HUES64 (cell line): ENCODE measurements around the gene PSMD5. TPM values are rescaled to one million over a fixed set of nuclear protein-coding genes. Genes with fewer than 3 reads are reported as not detected.
A peak's percentile ranks its signal among the peaks of the same experiment; 100 is the strongest.

Experiments
- H3K27ac ChIP-seq: 2 replicates; pipeline ENCODE4 v1.7.0; 2013; ENCODE audit warnings: low read depth, low read length, inconsistent platforms
- H3K27me3 ChIP-seq: 2 replicates; pipeline ENCODE4 v1.6.1; 2013; ENCODE audit warnings: mild to moderate bottlenecking, low read length; ENCODE audit not compliant: insufficient read depth
- H3K36me3 ChIP-seq: 2 replicates; pipeline ENCODE4 v1.6.1; 2013; ENCODE audit warnings: mild to moderate bottlenecking, low read length; ENCODE audit not compliant: insufficient read depth
- H3K4me1 ChIP-seq: 2 replicates; pipeline ENCODE4 v1.6.1; 2013; ENCODE audit warnings: mild to moderate bottlenecking, low read length, moderate library complexity; ENCODE audit not compliant: insufficient read depth
- H3K4me3 ChIP-seq: 2 replicates; pipeline ENCODE4 v1.5.1; 2013; ENCODE audit warnings: mild to moderate bottlenecking, low read length, moderate library complexity
- H3K9ac ChIP-seq: 2 replicates; pipeline ENCODE4 v1.6.1; 2013; ENCODE audit warnings: mild to moderate bottlenecking, low read depth, low read length
- H3K9me3 ChIP-seq: 2 replicates; pipeline ENCODE4 v1.6.1; 2013; ENCODE audit warnings: low read depth, low read length; ENCODE audit not compliant: insufficient read depth
- WGBS: fragments of 150-250, 120-280 bp; methylation state at CpG from one replicate; pipeline ENCODE4 v1.1.7; 2013; ENCODE audit warnings: missing lambda C conversion rate; 5-methylcytosine and 5-hydroxymethylcytosine counted together
- polyA plus RNA-seq, 2 experiments: library from polyadenylated mRNA; stranded (reverse); fragments of 50-300 nt; gene quantifications; one replicate each; pipeline ENCODE4 v1.2.3, GENCODE V29; 2013

PSMD5 gene
- 33.4 TPM for polyA plus RNA-seq (2013, experiment 1 of 2)
- polyA plus RNA-seq (2013, experiment 2 of 2), result 29.9 TPM

DNA sequence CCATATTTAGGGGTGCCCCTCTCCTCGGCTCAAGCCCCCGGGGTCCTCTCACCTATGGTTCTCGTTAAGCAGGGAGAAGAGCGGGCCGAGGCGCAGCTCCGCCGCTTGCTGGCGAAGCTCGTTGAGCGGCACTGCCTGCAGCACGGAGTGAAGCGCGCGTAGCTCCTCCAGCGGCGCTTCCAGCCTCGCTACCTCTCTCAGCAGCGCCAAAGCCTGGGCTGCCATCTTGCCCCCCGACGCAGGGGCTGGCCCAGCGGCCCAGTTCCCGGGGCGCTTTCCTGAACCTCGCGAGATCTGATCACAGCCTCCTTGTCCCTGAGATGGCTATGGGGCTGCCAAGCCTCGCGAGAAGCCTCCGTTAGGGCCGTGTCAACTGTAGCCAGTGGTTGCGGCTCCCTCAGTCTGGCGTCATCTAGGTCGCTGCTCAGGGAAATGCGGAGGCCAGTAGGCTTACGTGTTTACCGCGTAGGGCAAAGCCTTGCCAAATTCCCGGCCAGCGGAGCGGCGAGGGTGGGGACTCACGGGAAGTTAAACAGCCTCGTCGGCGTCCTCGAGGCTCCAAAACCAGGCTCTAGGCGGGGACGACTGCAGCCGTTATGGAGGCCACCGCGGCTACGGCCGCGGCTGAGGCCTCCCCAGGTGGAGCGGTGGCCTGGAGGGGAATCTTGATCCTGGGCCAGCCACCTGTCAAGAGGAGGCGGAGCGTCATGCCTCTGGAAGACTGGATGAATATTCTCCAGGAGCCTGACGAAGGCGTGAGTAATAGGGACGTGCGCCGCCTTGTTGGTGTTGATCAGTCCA is at the start of gene PSMD5:
TSS of gene PSMD5 (minus strand) at position 238 of the 801 bp plus-strand sequence. CDS start at position 225, 13 bp downstream.
- H3K27me3 ChIP-seq, result no peaks in the 10 kb centered on the region
- H3K4me1 ChIP-seq, result peaks cover 16% of the 10 kb centered on the region
- peak within 1 kb of the TSS; percentile 85 for H3K4me3 ChIP-seq
- WGBS, result 1% methylated on average over 62 of the region's 62 CpGs
- peak within 1 kb of the TSS; percentile 98 for H3K9ac ChIP-seq
- H3K9me3 ChIP-seq, result no peaks in the 10 kb centered on the region
- peaks cover 16% of the 10 kb centered on the region for H3K36me3 ChIP-seq
- H3K27ac ChIP-seq, result peak within 1 kb of the TSS; percentile 96

DNA sequence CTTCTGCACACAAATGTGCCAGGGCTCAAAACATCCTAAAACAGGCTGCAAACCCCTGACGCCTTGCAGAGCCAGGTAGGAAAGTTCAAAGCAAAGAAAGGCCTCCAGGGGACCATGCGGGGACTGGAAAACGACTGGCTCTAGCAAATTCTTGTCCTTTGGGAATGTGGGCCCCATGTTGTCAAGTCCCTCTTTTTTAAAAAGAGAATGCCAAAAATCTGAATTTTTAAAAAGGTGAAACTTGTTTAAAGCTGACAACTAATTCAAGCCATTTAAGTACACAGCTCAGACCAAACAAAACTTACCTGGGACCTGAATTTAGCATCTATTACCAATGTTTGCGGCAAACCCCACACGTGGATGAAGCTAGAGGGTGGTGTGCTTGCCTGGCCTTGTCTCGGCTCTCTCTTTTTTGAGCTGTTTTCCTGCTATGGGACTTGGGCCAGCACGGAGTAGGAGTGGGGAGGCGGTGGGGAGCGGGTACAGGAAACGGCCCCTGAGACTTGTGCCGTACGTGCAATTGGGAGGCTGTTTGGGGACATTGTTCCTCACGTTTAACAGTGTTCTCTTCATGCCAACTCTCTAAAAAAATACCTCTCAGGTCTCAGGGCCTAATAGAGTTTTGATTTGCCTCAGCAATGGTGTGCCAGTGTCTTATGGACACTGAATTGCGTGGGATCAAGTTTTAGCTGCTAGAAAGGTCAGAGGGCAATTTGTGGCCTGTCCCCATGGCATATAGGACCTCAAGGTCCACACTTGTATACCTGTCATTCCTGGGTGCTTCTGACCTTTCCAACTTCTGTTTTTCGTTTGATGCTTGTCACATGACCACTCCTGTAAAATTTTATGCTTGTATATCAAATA is 49.4 kb upstream of the PSMD5 start:
- Histone ChIP-seq H3K4me1 (no peaks in the 10 kb centered on the region; the same call in 1 of the 2 replicates), H3K9me3 (no peaks in the 10 kb centered on the region), H3K27ac (no peak overlapping the region), H3K4me3 (no peak overlapping the region), H3K9ac (no peak overlapping the region), H3K36me3 (no peaks in the 10 kb centered on the region), H3K27me3 (peaks cover 23% of the 10 kb centered on the region)
- WGBS, result 86% methylated on average over 15 of the region's 15 CpGs

DNA sequence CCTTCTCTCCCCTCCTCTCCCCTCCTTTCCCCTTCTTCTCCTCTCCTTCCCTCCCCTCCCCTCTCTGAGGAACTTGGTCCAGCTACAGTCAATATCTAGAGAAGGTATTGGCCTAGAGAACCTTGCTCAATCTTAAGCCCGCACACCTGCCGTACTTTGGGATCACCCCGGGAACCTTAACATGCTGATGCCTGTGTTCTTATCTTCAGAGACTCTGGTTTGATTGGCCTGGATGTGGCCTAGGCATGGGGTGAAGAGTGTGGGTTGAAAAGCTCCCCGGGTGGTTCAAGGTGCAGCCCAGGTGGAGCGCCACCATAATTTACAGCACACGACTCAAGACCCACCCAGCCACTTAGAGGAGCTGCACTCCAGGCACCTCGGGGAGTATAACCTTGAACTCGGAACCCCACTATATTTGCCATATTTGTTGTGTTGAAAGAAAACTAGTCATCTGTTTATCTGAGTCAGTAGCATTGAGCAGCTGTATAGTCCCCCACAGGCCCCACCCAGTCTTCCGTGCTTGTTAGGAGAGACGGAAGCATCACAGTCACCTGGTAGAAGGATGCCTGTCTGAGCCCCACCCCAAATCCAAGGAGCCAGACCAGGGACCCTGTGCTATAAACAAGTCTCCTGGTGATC is 48.6 kb upstream of the PSMD5 start:
- Histone ChIP-seq H3K4me1 (no peaks in the 10 kb centered on the region; the same call in 1 of the 2 replicates), H3K27me3 (peaks cover 23% of the 10 kb centered on the region), H3K9ac (no peak overlapping the region), H3K4me3 (no peak overlapping the region), H3K36me3 (no peaks in the 10 kb centered on the region), H3K27ac (no peak overlapping the region), H3K9me3 (no peaks in the 10 kb centered on the region)
- WGBS, result 93% methylated on average over 9 of the region's 10 CpGs

DNA sequence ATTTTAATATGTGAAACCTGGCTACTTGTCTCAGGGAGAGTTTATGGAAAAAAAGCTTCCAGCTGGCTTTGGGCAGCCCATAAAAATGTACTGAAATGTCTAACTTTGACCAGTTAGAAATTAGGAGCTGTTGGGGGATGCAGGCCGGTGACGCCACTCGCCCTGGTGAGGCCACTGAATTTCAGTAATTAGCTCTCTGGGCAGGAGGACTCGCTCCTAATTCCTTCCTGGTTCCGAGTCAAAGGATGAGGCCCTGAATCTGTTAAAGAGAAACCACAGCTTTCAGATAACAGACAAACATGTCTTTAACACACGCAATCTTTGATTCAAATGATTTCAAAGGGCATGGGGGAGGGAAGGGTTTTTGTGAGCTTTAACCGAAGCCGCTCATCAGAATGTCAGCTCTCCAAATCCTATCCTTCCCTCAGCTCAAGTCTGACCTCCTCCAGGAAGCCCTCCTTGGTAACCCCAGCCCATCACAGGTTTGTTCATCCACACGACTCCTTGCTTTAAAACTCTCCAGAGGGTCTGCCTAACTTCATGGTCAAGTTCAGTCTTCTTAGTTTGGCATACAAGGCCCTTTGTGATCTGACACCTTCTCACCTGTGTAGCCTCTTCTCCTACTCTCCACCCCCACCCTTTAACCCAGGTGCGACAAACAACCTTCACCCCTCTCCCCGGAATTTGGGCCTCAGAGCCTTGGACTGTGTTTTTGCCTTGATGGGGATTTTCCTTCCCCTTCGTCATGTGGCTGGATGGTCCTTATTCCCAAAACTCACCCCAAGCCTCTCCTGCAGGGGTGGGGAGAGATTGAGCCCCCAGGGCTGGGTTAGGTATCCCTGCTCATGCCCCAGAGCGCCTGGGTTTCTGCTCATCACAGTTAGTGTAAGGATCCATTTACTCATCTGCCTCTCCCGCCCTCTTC is 47.9 kb upstream of the PSMD5 start:
- Histone ChIP-seq H3K4me1 (no peaks in the 10 kb centered on the region; the same call in 1 of the 2 replicates), H3K9ac (no peak overlapping the region), H3K36me3 (no peaks in the 10 kb centered on the region), H3K27me3 (peaks cover 23% of the 10 kb centered on the region), H3K27ac (no peak overlapping the region), H3K9me3 (no peaks in the 10 kb centered on the region), H3K4me3 (no peak overlapping the region)
- 78% methylated on average over 13 of the region's 14 CpGs for WGBS

DNA sequence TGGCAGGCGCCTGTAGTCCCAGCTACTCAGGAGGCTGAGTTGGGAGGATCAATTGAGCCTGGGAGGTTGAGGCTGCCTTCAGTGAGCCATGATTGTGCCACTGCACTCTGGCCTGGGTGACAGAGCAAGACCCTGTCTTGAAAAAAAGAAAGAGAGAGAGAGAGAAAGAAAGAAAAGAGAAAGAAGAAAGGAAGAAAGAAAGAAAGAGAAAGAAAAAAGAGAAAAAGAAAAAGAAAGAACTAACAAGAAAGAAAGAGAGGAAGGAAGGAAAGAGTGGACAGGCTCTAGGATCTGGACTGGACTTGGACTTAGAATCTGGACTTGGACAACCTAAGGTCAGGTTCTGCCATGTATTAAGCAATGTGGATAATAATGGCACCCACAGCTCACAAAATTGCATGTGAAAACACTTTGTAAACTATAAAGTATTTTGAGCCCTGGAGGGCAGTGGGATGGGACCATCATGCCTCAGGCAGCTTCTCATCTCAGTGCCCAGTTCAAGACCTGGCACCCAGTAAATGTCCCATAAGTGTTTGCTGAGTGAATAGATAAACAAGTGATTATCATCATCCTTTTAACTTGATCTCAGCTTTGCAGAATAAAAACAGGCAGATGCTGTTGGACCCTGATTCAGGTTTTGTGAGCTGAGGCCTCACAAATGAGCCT is 47.0 kb upstream of the PSMD5 start:
- Histone ChIP-seq H3K9me3 (no peaks in the 10 kb centered on the region), H3K36me3 (no peaks in the 10 kb centered on the region), H3K4me1 (no peaks in the 10 kb centered on the region; the same call in 1 of the 2 replicates), H3K27ac (no peak overlapping the region), H3K27me3 (peaks cover 15% of the 10 kb centered on the region), H3K4me3 (no peak overlapping the region), H3K9ac (no peak overlapping the region)
- WGBS, result 93% methylated on average over 1 of the region's 1 CpG

DNA sequence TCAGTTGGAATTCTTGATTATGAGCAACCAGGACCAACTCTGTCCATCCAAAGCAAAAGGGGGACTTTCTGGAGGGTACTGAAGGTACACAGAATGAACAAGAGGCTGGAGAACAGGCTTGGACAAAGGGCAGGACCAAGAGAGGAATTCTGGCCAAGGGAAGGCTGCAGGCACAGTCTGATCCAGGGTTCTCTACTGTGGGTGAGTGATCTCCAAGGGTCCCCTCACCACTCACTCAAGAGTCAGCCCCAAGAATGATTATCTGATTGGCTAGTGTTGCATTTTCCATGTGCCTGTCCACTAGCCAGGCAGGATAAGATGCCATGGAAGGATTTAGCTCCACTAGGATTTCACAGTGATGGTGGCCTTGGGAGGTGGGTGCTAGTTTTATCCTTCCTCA is 45.9 kb upstream of the PSMD5 start:
- no peak overlapping the region for H3K4me3 ChIP-seq
- H3K36me3 ChIP-seq, result no peaks in the 10 kb centered on the region
- H3K4me1 ChIP-seq, result no peaks in the 10 kb centered on the region; the same call in 1 of the 2 replicates
- no peaks in the 10 kb centered on the region for H3K9me3 ChIP-seq
- no peak overlapping the region for H3K9ac ChIP-seq
- H3K27me3 ChIP-seq, result peaks cover 5% of the 10 kb centered on the region
- H3K27ac ChIP-seq, result no peak overlapping the region

DNA sequence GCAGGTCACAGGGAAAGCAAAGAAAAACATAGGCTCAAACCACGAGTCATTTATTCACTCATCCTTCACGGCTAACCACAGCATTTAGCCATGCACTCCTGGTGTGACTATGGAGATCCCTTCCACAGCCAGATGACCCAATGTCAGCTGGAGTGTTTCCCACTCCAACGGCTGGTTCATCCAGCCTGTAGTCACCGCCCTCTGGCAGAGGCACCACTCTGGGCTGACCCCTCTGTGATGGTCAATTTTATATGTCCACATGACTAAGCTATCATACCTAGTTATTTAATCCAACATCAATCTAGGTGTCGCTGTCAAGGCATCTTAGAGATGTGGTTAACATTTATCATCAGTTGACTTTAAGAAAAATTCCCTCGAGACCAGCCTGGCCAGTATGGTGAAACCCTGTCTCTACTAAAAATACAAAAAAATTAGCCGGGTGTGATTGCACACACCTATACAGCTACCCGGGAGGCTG is 43.8 kb upstream of the PSMD5 start:
- H3K9me3 ChIP-seq, result no peaks in the 10 kb centered on the region
- H3K4me3 ChIP-seq, result no peak overlapping the region
- no peaks in the 10 kb centered on the region; the same call in 1 of the 2 replicates for H3K27me3 ChIP-seq
- no peak overlapping the region for H3K9ac ChIP-seq
- H3K27ac ChIP-seq, result no peak overlapping the region
- H3K36me3 ChIP-seq, result no peaks in the 10 kb centered on the region
- 90% methylated on average over 8 of the region's 8 CpGs for WGBS
- no peaks in the 10 kb centered on the region; the same call in 1 of the 2 replicates for H3K4me1 ChIP-seq

DNA sequence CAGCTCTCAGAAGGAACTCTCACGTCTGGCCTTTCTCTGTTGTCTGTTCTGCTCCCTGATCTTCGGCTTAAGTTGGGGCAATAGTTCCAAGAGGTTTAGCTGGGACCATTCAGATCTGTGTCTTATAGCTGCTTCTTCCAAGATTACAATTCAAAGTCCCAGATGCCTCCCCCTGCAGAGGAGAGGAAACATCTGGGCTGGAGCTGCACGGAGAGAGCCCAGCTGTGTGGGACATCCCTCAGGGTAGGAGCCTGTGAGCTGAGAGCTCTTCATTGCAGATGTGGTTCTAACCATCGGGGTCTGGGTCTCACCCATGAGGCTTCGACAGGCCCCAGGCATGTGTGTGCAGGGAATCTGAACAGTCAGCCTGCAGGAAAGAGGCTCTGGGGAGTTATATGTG is 43.2 kb upstream of the PSMD5 start:
- Histone ChIP-seq H3K4me1 (no peaks in the 10 kb centered on the region; the same call in 1 of the 2 replicates), H3K9me3 (no peaks in the 10 kb centered on the region), H3K9ac (no peak overlapping the region), H3K27ac (no peak overlapping the region), H3K4me3 (no peak overlapping the region), H3K36me3 (no peaks in the 10 kb centered on the region), H3K27me3 (no peaks in the 10 kb centered on the region; the same call in 1 of the 2 replicates)
- 80% methylated on average over 5 of the region's 5 CpGs for WGBS

DNA sequence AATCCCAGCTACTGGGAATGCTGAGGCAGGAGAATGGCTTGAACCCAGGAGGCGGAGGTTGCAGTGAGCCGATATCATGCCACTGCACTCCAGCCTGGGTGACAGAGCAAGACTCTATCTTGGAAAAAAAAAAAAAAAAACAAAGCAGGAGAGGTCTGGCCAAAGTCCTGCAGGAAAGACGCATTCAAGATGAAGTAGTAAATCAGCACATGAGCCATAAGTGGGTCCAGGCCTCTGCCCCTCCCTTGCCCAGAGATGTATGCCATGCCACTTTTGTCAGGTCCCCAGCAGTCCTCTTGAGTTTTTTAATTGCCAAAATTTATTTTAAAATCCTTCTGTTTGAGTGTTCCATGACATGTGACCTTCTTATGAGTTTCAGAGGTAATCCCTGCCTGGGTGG is 42.7 kb upstream of the PSMD5 start:
- WGBS, result 65% methylated on average over 3 of the region's 3 CpGs
- Histone ChIP-seq H3K9ac (no peak overlapping the region), H3K27me3 (no peaks in the 10 kb centered on the region; the same call in 1 of the 2 replicates), H3K9me3 (no peaks in the 10 kb centered on the region), H3K4me1 (no peaks in the 10 kb centered on the region), H3K36me3 (no peaks in the 10 kb centered on the region), H3K27ac (no peak overlapping the region), H3K4me3 (no peak overlapping the region)

DNA sequence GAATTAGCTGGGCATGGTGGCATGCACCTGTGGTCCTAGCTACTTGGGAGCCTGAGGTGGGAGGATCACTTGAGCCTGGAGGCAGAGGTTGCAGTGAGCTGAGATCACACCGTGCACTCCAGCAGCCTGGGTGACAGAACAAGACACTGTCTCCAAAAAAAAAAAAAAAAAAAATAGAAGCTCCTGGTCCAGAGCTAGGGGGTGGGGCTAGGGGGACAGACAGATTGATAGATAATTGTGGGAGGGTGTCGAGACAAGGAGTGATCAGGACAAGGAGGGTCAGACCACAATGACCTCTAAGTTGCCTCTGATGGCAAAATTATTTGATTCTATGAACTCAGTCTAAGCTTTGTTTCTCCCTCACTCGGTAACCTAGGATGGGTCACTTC is 40.9 kb upstream of the PSMD5 start:
- Histone ChIP-seq H3K27me3 (no peaks in the 10 kb centered on the region; the same call in 1 of the 2 replicates), H3K36me3 (no peaks in the 10 kb centered on the region), H3K27ac (no peak overlapping the region), H3K4me3 (no peak overlapping the region), H3K9me3 (no peaks in the 10 kb centered on the region), H3K9ac (no peak overlapping the region), H3K4me1 (no peaks in the 10 kb centered on the region)
- WGBS, result 91% methylated on average over 3 of the region's 3 CpGs
